Stimulated activated CD4-positive, alpha-beta T cell treated with anti-CD3 and anti-CD28 coated beads, TNF-alpha, amount 100 ng/mL, for 48 hours (primary cell): Measurements from ENCODE around the gene RAD51B.

Experiments
- DNase-seq, 3 donors: peaks; one replicate each; pipeline ENCODE4 v3.0.0-alpha.2; 2020; ENCODE audit warnings: low read depth in 3 of 3

RAD51B gene

DNA sequence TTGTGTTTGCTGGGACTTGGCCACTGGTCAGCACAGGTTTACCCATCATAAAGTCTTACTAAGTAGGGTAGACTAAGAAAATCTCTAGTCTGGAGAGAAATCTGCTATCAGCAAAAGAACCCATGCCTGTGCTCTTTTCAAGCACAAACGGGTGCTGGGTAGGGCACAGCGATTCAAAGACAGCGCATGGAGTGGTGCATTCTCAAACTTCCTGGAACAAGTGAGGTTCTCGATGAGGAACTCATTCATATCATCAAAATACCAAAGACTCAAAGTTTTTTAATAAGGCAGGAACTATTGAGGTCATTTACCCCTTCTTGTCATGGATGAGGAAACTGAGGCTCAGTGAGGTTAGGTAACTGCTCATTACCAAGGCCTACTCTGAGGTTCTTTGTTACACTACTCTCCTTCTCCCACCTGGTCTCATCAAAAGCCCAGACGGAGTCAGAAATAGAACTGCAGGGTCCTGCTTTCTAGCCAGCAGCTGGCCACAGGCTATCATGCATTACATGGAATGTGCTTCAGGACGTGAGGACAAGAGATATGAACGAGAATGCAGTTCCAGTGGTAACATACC lies 583.0 kb downstream of the RAD51B start:
- DNase-seq: no peak

DNA sequence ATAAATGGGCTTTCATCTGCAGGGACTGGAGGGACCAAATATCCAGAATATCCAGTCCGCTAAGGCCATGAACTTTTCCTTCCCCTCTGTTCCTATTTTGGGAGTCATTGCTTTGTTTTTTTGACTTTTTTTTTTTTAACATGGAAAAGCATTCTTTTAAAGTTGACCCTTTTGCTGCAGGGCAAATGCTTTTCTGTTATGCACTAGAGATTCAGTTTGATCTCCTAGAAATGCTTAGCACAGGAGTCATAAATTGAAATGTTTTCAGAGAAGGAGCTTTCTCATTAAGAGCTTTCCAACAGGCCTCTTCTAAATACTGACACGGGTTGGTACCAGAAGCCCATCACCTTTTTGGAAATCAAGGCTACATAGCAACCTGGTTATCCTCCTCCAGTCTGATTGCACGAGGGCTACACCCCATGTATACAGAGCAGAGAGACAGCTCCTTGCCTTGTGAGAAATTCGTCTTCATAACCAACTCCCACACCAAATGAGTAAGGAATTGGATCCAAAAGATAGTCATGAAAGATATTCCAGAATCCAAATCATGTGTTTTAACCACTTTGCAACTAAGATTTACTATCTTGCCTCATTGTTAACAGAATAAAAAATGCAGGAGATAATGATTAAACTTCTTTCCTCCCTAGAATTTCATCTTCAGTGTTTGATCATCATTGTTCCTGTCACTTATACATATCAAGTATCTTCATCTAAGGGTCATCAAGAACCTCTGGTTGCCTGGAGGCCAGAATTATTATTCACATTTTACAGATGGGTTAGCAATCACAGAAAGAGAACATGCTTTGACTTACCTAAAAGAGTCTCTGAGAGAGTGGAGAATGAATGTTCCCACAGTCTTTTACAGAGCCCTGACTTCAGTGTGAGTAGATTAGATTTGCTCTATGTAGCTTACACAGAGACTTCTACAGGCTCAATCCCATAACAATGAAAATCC lies 583.9 kb downstream of the RAD51B start:
- no peak for DNase-seq

DNA sequence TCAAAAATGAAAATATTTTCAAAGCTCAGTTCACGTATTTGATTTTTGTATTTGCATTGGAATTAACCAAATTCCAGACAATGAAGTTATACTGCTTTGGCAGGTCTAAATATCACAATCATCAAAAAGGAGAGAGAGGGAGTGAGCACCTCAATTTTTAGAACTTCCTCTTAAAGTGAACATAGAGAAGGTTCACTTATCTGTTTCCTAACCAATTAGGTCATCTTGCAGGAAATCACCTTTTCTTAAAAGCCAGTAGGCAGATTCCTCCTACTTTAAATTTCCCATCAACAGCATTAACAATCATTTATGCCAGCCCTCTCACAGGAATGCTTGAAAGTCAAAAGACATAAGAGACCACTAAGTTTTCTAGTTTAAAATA lies 584.6 kb downstream of the RAD51B start:
- no peak for DNase-seq

DNA sequence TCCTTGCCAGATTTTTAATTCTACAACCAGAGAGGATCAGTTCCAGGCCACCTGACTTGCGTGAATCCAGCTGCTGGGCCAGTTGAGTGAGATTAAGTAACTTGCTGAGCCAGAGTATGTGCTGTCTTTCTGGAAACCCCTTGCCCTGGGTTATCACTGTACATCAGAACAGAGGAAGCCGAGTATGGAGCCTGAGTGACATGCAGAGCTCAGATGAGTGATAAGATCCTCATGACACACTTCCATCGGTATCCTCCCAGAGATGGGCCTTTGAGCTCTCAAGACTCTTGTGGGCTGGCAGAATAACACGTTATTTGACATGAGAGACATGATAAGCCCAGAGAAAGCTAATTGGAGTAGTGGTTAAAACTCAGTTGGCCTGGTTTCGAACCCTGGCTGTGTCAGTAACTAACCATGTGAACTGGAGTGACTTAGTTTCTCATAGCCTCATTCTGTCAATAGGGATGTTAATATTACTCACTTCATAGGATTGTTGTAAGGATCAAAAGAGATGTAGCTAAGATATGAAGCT lies 585.1 kb downstream of the RAD51B start:
- no peak for DNase-seq

DNA sequence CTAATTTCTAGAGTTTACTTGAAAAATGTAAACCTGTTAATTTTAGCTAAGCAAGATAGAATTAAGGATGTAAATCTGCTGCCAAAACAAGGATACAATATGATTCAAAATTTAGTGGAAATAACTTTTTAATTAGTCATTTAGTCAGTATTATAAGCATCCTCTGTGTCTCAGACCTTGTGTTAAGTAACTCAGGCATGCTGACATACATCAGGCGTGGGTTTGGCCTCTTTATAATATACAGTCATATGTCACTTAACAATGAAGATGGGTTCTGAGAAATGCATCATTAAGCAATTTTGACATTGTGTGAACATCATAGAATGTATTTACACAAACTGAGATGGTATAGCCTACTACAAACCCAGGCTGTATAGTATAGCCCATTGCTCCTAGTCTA lies 586.4 kb downstream of the RAD51B start:
- DNase-seq: no peak

DNA sequence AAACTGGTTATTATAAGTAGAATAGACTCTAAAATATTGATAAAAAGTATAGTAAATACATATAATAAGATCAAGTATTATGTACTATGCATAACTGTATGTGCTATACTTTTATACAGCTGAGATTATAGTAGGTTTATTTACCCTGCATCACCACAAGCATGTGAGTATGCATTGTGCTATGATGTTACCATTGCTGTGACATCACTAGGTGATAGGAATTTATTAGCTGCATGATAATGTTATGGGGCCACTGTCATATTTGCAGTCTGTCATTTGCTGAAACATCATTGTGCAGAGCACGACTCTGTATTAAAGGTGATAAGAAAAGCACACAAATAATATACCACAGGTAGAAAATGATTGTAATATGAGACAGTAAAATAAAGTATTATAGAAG lies 587.7 kb downstream of the RAD51B start:
- DNase-seq: no peak

DNA sequence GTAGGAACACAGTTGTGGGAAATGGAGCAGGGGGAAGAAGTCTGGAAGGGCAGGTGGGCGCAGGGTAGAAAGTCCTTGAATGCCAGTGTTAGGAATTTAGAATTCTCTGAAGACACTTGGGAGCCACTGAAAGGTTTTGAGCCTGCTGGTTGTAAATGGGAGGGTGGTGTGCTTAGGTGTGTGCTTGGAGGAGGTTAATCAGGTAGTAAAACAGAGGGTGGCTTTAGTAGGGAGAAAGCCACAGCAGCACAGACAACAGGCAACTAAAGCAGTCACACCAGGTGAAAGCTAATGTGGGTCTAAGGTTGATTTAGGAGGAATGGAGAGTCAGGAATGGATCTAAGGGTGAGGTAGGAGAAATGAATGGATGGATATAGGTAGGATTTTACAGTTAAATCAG lies 588.2 kb downstream of the RAD51B start:
- no peak for DNase-seq

DNA sequence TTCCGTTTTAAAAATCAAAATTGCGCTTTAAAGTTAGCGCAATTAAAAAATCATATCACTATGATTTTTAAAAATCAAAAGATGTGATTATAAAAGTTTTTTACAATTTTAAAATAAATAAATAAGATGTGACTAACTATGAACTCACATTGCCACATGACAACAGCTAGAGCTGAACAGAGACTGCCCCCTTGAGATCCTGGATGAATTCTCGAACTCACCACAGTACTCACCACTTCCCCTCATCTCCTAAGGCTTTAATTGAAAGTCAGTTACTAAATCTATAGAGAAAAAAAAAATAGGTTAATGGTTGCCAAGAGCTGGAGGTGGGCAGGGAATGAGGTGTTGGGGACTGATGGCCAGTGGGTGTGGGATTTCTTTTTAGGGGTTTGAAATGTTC lies 589.1 kb downstream of the RAD51B start:
- no peak for DNase-seq

DNA sequence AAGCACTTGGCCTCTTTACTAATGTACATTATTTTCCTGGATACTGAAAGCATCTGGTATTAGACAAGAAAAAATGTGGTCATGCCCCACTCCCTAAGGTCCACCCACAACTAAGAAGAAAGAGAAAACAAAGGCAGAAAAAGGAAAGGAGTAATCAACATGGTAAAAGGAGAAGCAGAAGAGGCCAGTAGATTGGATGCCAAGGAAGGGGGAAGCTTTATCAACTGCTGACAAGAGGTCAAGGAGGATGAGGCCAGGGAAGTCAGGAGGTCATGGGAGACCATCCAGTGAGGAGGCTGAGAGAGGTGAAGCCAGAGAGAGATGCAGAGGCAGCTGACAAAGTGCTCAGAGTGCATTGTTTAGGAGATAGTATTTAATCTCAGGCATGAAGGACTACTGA lies 589.8 kb downstream of the RAD51B start:
- DNase-seq: no peak

DNA sequence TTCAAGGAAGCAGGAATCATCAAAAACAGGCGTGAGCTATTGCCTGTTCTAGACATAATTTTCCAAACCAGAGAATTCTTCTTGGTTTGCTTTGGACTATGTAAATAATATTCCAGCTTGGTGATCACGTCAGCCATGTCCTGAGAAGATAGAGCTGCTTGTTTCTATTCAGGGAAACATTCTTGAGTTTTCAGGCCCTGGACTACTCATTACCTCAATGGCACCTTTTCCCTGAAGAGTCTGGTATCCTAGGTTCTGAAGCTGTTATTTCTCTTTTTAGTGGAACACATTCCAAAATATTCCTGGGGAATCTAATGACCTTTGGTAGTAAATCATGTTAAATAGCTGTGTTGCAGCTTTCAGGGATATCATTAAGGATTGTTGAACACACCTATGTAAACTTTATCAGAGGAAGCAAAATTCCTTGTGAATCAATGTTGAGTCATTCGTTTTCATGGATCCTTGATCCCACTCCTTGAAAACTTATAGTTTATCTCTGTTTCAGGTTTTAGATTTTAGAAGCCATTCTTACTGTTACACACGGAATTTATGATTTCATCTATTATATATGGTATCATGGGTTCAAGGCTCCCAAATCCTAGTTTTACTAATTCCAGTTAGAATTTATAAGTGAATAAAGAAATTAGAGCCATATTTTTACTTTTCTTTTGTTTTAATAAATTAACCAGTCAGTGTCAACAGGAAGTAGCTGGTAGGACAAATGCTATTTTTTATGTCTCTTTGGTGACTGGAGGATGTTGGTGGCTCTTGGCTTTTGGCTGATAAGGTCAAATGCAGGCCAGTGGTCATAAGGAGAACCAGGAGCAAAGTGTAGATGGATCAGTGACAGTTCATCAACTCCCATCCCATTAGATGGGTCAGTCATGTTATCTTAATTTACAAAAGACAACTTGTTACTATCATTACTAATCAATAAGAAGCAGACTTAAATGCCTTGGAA lies 593.2 kb downstream of the RAD51B start:
- no peak for DNase-seq

DNA sequence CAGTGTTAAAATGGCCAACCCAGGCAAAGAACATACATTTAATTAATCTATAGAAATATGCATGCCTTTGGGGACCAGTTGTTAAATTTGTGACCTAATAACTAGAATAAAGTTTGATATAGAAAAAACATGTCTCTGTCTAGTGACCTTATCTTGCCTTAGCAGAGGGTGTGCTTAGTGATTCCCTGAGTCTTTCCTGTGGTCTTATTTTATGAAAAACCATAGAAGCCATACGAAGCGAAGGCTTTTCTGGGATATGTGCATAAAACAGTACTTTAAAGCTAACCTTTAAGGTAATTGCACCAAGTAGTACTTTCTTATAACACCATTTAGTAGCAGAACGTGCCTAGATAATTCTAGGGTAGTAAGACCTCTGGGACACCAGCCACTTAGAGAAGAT lies 593.9 kb downstream of the RAD51B start:
- DNase-seq: no peak

DNA sequence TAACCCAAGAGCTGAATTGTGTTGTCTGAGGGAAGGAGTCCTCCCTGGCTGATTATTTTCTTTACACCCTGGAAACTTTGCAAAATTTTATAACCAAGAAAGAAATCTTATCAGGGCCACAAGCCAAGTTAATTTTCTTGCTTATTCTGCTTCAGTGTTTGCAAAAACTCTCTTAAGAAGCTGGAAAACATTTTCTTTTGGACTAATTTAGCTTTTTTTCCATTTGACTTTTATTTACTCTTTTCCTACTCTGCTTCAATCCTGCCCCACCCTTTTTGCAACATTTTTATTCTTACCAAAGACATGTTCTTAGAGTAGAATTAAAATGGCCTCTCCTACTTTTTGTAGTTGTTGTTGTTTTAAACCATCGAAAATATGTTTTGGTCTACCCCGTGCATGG lies 594.5 kb downstream of the RAD51B start:
- DNase-seq: no peak

DNA sequence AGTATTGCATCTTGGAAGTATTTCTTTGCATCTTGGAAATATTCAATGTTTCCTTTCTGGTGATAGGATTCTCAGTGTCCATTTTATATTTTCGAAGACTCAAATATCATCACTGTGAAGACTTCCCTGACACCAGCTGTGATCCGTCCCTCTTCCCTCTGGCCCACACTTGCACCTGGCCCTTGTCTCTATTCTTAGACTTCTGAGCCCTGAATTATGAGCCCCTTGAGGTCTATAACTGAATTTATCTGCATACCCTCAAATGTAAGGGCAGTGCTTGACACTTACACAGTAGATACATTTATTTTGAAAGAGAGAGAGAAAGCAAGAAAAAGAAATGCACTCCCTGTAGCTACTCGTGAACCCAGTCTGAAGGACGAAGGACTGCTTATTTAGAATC lies 596.6 kb downstream of the RAD51B start:
- no peak for DNase-seq

DNA sequence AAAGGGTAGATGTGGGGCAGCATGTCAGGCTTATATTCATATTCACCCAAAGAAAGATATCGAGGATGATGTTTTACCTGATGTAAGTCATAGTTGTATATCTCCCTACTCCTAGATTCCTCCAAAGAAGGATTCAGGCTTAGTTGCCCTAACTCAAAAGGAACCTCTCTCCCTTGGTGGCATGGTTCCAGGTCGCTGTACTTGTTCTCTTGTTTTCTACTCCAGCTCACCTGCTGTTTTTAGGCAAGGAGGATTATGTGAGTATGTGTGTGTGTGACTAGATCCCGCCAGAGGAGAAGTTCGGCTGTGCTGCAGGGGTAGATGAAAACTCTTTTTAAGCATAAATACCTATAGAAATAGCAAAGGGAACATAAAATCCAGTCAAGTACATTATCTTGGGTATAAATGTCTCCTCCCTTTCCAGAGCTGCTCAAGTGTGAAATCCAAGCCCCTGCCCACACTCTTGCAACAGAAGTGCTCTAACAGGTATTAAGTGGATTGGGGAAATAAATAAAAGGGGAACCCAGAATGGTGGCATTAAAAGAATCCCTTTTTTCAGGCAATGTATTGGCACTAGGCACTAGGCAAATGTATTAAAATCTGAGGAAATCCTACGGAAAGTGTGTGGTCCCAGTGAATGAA lies 597.6 kb downstream of the RAD51B start:
- no peak for DNase-seq

DNA sequence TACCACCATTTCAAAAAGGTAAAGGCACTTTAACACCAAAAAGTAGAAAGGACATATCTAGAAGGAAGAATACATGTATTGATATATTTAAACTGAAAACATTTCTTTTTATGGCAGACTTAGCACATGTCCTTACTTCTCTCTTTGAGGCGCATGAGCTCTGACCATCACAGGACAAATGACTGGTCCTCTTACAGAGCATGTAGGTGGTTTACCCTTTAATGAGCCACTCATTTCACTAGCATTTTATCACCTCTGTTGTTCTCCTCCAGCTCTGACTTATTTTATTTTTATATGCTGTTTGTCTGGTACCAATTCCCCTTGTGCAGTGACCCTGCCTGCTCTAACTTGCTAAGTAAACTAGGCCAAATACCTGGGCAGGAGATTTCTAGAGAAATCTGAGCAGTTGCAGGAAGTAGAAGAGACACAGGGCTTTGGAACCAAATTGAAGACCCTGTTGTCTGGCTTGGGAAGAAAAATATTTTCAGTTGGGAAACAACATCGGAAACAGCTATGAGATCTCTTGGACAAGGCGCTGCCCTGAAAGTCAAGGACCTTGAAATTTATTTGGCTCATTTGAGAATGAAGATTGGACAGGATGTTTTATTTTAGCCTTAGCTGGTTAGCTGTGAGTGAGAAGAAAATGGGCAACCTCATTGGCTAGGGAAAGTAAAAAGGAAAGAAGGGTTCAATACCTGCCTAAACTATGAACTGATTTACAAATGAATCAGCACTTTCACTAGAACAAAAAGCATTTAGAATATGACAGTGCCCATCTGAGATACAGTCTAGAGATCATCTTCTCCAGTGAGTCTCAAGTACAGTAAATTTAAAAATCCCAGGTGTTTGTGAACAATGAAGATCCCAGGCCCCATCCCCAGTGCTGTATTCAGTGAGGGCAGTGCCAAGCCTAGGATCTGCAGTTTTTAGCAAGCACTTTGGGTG lies 598.9 kb downstream of the RAD51B start:
- DNase-seq: no peak

DNA sequence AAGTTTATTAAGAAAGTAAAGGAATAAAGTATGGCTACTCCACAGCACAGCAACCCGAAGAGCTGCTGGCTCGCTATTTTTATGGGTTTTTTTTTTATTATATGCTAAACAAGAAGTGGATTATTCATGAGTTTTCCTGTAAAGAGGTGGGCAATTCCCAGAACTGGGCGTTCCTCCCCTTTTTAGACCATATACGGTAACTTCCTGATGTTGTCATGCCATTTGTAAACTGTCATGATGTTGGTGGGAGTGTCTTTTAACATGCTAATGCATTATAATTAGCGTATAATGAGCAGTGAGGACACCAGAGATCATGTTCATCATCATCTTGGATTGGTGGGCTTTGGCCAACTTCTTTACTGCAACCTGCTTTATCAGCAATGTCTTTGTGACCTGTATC lies 600.8 kb downstream of the RAD51B start:
- no peak for DNase-seq

DNA sequence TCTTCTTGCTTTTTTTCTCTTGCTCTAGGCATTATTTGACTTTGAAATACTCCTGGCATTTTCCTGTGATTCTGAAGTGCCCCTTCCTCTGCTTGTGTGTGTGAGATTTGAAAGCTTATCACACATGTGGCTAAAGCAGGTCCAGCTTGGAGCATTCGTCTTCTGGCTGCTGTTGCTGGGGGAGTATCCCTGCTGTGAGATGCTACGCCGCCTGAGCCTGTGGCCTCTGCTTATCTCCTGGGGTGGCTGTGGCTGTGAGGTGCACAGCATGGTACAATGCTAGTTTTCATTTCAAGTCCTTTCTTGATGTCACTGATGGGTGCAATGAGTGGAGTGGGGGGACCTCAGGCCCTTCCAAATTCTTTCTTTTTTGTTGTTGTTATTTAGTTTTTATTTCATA lies 601.5 kb downstream of the RAD51B start:
- DNase-seq: no peak

DNA sequence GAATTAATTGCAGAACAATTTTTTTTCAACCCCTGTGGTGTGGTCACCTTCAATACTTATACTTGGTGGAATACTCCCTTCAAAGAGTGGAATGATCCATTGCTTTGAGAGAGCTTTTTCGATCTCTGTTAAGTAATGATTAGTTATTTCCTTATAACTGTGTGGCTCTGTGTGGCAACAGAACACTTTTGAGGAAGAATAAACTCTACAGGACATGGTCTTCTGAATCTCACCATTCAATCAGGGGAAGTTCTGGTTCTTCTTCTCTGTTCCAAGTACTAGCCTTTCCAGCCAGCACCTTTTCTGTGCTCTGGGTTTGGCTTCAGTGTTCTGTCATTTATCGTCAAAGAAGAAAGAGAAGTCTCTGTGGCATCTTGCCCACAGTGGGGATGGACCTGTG lies 604.1 kb downstream of the RAD51B start:
- no peak for DNase-seq

DNA sequence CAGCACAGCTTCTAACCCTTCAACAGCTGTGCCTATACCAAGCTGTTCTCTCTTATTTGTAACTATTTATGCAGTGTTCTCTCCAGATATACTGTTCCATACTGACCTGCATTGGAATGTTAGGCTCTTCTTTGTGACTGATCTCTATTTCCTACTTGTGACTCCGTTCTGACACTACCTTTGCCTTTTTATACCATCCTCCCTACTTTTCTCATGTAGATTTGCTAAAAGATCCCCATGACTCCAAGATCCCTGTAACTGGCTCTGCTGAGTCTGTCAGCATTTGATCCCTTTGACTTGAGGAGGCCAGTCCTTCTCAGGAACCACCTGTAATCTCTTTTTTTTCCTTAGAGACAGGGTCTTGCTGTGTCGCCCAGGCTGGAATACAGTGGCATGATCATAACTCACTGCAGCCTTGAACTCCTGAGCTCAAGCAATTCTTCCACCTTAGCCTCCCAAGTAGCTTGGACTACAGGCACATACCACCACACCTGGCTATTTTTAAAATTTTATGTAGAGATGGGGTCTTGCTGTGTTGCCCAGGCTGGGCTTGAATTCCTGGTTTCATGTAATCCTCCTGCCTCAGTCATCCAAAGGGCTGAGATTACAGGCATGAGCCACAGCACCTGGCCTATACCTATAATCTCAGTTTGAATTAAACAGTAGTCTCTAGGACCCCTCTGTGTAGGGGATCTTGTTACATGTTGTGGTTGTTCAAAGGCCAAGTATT lies 605.0 kb downstream of the RAD51B start:
- DNase-seq: no peak
